C4-2B (cell line): ENCODE data around the gene UBTD1.

Experiments used
- ZFX ChIP-seq: fragments of 450-650 bp; IDR thresholded peaks from 2 replicates; pipeline ENCODE4 v1.6.1; 2017
- TF ChIP-seq, protein P1 (sequence below): fragments of 450-650 bp; conservative IDR thresholded peaks from 2 replicates; pipeline ENCODE4 v1.5.1; 2017; ENCODE audit warnings: mild to moderate bottlenecking

- TF ChIP-seq, protein P1, sequence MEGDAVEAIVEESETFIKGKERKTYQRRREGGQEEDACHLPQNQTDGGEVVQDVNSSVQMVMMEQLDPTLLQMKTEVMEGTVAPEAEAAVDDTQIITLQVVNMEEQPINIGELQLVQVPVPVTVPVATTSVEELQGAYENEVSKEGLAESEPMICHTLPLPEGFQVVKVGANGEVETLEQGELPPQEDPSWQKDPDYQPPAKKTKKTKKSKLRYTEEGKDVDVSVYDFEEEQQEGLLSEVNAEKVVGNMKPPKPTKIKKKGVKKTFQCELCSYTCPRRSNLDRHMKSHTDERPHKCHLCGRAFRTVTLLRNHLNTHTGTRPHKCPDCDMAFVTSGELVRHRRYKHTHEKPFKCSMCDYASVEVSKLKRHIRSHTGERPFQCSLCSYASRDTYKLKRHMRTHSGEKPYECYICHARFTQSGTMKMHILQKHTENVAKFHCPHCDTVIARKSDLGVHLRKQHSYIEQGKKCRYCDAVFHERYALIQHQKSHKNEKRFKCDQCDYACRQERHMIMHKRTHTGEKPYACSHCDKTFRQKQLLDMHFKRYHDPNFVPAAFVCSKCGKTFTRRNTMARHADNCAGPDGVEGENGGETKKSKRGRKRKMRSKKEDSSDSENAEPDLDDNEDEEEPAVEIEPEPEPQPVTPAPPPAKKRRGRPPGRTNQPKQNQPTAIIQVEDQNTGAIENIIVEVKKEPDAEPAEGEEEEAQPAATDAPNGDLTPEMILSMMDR = no peak
- no peak for TF ChIP-seq ZFX
Observed at GRCh38 chr10:97500297-97500575, 1.5 kb downstream of the UBTD1 start.
